GM12891 (cell line): Measurements from ENCODE around the gene MAB21L4. TPM values are rescaled to one million over a fixed set of nuclear protein-coding genes. Genes with fewer than 3 reads are reported as not detected.

Experiments used
- DNase-seq: peaks from one replicate; pipeline ENCODE4 v3.0.0; 2011; ENCODE audit warnings: low spot score; ENCODE audit not compliant: insufficient read length
- FAIRE-seq: peaks from 2 replicates; lab custom pipeline; 2011; peaks lifted over from hg19 to GRCh38; lab: Jason Lieb, UNC
- PAX5 ChIP-seq: IDR thresholded peaks from 2 replicates; pipeline ENCODE4 v1.6.1; 2011; ENCODE audit warnings: low read length, moderate library complexity, mild to moderate bottlenecking; ENCODE audit not compliant: insufficient read depth, severe bottlenecking
- POLR2A ChIP-seq: IDR thresholded peaks from 2 replicates; pipeline ENCODE4 v1.6.1; 2011; ENCODE audit warnings: low read depth, low read length, control low read depth
- POLR2AphosphoS5 ChIP-seq: IDR thresholded peaks from 2 replicates; pipeline ENCODE4 v1.6.1; 2011; ENCODE audit warnings: low read depth, low read length, control low read depth
- POU2F2 ChIP-seq: IDR thresholded peaks from 2 replicates; pipeline ENCODE4 v1.6.1; 2011; ENCODE audit warnings: low read depth, mild to moderate bottlenecking, control low read depth, low read length, moderate library complexity
- SPI1 ChIP-seq: IDR thresholded peaks from 2 replicates; pipeline ENCODE4 v1.6.1; 2011; ENCODE audit warnings: low read depth, low read length, control low read depth
- TAF1 ChIP-seq: IDR thresholded peaks from 2 replicates; pipeline ENCODE4 v1.6.1; 2011; ENCODE audit warnings: low read depth, low read length, control low read depth
- polyA plus RNA-seq: library from polyadenylated mRNA; unstranded; fragments of >200 nt; gene quantifications from one replicate; pipeline ENCODE4 v1.2.1, GENCODE V29; 2012; ENCODE audit warnings: low read depth, missing spikeins, inconsistent platforms; ENCODE audit not compliant: missing spikeins

Gene MAB21L4
- not detected for polyA plus RNA-seq

DNA sequence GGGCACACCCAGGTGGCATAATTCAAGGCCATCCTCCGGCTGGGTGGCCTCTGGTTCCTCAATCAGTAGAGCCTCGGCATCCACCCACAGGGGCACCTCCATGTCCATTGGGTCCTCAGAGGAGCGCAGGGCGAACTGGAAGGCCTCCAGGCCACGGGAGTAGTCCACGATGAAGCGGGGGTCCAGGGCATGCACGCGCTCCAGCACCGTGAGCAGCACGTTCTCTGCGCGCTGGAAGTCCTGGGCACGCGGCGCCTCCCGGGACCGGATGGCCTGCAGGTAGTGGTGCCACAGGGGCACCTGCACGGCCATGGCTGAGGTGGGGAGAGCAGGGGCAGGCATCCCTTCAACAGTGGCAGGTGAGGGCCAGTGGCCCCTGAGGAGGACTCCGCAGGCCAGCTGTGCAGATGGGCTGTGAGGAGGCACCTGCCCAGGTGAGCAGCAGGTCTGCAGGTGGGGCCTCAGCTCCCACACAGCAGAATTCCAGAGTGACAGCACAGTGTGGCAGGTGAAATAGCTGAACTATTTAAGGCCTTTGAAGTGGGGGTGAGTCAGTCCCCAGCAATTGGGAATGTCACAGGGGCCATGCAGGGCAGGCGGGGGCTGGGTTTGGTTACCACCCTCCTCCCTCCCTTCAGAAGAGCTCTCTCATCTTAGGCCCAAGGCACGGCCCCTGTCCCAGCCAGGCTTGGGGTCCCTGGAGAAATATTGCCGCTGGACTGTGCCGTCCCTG is at the start of gene MAB21L4:
Gene MAB21L4 (minus strand): TSS at position 501 of the 733 bp plus-strand sequence. CDS start 159 bp downstream, at position 342.
- TF ChIP-seq SPI1 (no peak), PAX5 (no peak), POLR2A (no peak), POLR2AphosphoS5 (no peak), POU2F2 (no peak)
- no peak for FAIRE-seq
- no peak for DNase-seq

DNA sequence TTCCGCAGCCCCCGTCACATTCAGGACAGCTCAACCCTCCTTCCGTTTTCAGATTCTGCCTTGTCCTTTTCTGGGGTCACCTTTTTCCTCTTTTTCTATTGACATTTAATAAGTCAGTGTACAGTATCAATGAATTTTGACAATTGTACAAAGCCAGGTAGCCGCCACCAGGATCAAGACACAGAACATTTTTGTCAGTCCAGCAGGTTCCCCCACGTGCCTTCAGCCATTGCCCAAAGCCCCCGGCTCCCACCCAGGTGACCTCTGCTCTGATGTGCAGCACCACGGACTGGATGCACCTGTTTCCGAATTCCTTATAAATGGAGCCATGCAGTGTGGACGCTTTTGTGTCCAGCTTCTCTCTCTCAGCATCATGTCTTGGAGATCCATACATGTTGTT is 40.1 kb upstream of the MAB21L4 start:
- DNase-seq, result no peak
- TF ChIP-seq SPI1, result no peak
- no peak for TF ChIP-seq POLR2A
- TF ChIP-seq POU2F2, result no peak
- TF ChIP-seq PAX5, result no peak
- TF ChIP-seq POLR2AphosphoS5, result no peak
- TF ChIP-seq TAF1, result no peak

DNA sequence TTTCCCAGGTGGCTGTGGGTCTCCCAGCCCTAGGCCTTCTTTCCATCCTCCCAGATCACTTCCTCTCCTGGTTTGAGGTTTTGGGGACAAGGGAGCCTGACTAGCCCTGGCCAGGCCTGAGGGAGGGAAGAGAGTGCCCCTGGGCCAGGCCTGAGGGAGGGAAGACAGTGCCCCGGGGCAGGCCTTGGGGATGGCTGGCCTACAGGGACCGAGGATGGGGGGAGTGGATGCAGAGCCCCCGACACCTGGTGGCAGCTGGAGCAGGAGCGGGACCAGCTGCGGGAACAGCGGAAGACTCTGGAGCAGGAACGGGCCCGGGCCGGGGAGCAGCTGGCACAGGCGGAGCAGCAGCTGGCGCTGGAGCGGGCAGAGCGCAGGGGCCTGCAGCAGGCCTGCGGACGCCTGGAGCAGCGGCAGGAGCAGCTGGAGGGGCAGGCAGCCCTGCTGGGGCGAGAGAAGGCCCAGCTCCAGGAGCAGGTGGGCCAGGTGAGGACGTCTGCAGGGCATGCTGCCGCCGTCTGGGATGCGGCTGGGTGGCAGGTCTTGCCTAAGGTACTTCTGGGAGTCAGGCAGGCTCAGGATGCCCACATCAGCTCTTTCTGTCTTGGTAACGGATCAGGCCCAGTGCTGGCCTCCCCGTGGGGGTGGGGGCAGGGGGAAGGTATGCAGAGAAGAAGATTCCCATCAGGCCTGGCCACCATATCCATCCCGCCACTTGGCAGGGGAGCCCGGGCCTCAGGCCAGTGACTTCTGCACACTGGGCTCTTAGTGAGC is 39.3 kb upstream of the MAB21L4 start:
- TF ChIP-seq POLR2AphosphoS5 (no peak), PAX5 (no peak), SPI1 (no peak), POU2F2 (no peak), POLR2A (no peak), TAF1 (no peak)
- no peak for DNase-seq
- FAIRE-seq, result no peak

More for the DNA sequence above, 40.1 kb upstream of the MAB21L4 start:
- FAIRE-seq, result no peak

DNA sequence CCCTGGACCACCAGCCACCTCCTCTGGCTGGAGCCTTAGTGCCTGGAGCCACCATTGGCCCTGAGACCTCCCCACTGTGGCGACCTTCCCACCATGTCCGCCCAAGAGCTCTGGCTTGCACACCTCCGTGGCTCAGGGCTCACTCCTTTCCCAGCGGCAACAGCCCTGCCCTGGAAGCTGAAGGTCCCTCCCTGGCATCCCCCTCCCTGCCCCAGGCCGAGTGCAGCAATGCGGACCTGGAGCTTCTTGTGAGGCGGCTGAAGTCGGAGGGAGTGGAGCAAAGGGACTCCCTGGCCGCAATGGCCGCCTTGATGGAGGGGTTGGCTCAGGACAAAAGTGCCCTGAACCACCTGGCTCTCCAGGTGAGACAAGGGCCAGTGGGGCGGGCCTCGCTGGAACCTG is 38.7 kb upstream of the MAB21L4 start:
- FAIRE-seq, result no peak
- TF ChIP-seq POU2F2 (no peak), POLR2AphosphoS5 (no peak), POLR2A (no peak), PAX5 (no peak), SPI1 (no peak), TAF1 (no peak)
- no peak for DNase-seq

DNA sequence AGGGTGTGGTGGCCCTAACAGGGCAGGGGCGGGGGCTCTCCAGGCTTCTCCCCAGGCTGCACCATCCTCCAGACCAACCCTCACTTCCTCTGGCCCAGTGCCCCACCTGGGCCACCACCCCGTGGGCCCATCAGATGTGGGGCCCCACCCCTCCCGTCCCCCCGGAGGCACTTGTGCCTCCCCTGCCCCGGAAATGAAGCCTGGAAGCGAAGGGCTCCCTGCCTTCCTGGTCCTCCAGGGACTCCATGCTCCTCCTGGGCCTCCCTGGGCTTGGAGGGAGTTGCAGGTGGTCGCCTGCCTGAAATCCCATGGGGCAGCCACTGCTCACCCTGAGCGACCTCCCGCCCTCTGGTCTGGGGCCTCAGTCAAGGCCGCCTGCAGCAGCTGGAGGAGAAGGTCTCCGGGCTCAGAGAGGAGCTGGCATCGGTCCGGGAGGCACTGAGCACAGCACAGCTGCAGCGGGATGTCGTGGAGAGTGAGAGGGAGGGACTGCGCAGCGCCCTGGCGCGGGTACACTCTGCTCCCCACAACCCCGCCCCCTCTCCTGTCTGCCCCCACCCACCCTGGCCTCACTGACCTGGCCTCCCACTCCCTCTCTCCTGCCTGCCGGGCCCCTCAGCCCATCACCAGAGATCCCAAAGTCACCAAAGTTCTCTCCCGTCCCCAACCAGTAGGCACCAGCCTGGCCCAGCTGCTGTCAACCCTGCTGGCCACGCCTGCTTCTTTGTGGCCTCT is 38.2 kb upstream of the MAB21L4 start:
- FAIRE-seq (no peak), DNase-seq (no peak)
- no peak for TF ChIP-seq TAF1
- no peak for TF ChIP-seq POLR2A
- no peak for TF ChIP-seq PAX5
- no peak for TF ChIP-seq POU2F2
- TF ChIP-seq POLR2AphosphoS5, result no peak
- no peak for TF ChIP-seq SPI1

DNA sequence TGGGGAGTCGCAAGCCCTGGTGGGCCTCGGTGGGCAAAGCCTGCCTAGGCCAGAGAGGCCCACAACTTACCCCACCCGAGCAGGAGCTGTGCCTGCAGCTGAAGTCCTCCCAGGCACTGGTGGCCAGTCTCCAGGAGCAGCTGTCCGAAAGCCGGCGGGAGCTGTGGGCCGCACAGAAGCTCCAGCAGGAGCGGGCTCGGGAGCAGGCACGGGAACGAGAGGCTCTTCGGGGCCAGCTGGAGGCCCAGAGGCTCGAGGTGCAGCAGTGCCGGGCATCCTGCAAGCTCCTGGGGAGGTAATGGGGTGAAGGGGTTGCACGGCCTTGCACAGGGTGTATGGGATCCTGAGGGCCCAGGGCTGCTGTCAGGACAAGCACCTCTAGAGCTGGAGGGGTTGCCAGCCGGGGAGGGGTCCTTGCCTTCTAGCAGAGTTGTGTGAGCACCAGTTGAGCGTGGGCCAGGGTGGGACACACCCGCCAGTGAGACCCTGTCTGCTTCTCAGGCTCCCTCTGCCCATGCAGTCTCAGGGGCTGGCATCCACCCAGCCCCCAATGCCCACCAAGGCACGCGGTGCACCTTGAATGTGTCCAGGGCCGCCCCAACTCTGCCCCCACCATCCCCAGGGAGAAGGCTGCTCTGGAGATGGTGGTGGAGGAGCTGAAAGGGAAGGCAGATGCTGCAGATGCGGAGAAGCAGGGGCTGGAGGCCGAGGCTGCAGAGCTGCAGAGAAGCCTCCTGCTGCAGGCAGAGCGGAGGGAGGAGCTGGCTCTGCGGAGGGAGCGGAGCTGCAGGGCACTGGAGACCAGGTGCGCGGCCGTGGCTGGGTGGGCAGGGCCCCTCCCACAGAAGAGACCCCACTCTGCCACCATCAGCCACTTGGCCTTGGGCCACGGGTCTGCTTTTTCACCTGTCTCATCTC is 37.4 kb upstream of the MAB21L4 start:
- TF ChIP-seq POLR2AphosphoS5 (no peak), POU2F2 (no peak), TAF1 (no peak), POLR2A (no peak), PAX5 (no peak), SPI1 (no peak)
- no peak for FAIRE-seq

DNA sequence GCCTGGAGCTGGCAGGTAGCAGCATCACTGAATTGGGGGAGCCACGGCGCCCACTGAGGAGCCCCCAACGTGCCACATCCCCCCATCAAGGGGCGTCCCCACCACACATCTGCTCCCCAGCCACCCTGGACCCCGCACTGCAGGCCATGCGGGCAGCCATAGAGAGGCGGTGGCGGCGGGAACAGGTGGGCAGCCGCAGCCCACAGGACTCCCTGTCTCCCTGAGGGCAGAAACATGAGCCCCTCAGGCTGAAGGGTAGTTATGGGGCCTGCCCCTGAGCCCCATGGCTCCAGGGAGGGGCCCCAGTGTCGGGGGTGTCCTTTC is 36.7 kb upstream of the MAB21L4 start:
- DNase-seq (no peak), FAIRE-seq (no peak)
- TF ChIP-seq TAF1 (no peak), POLR2AphosphoS5 (no peak), POU2F2 (no peak), PAX5 (no peak), POLR2A (no peak), SPI1 (no peak)

More for the DNA sequence above, 37.4 kb upstream of the MAB21L4 start:
- no peak for DNase-seq
